Measurements from ENCODE around the gene C1orf50. TPM values are rescaled to one million over a fixed set of nuclear protein-coding genes. Genes with fewer than 3 reads are reported as not detected.
A peak's percentile ranks its signal among the peaks of the same experiment; 100 is the strongest.

The C1orf50 gene
- total RNA-seq, 1 experiment from 2014 or later: 7.7 TPM

DNA sequence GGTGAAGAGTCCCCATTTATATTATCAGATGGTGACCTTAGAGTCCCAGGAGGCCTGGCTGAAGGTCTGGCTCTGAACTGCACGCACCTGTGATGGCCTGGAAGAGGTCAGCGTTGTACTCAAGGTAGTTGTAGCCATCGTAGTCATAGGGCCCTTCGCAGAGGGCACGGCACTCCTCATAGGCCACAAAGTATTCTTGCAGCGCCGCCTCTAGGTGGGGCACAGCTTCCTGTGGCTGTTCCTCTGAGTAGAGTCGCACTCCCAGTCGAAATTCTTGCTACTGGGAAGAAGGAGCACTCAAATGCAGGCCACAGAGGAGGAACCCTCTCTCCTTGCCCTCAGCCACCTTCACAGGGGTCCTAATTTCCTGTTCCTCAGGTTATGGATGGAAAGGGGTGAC, 7.9 kb upstream of the C1orf50 start:
- Histone ChIP-seq H2BK120ac (ENCODE audit: low read depth, low read length, poor library complexity, severe bottlenecking) (no peak overlapping the region), H3K79me1 (ENCODE audit: insufficient read depth, low read depth, low read length, poor library complexity, severe bottlenecking) (no peaks in the 10 kb centered on the region), H3K56ac (ENCODE audit: insufficient read length, low read depth, low read length) (no peak overlapping the region), H3K18ac (ENCODE audit: insufficient read length, low read depth, low read length) (no peak overlapping the region), H4K20me1 (ENCODE audit: control insufficient read depth, insufficient read depth, insufficient read length) (no peaks in the 10 kb centered on the region), H3K27ac (ENCODE audit: insufficient read length, low read depth, low read length) (no peak overlapping the region), H4K5ac (ENCODE audit: insufficient read length, low read depth, low read length) (no peak overlapping the region), H3K4me1 (ENCODE audit: insufficient read depth, low read length) (no peaks in the 10 kb centered on the region), H2BK20ac (ENCODE audit: low read depth, low read length, poor library complexity, severe bottlenecking) (no peak overlapping the region), H3K9me3 (ENCODE audit: control insufficient read depth, low read depth, low read length) (no peaks in the 10 kb centered on the region), H3K14ac (ENCODE audit: insufficient read depth, low read length) (no peak overlapping the region), H3K4ac (ENCODE audit: low read depth, low read length) (no peak overlapping the region), H3T11ph (ENCODE audit: low read length) (no peak overlapping the region), H2AFZ (ENCODE audit: low read length) (no peak overlapping the region), H3K79me2 (ENCODE audit: insufficient read depth, low read length) (no peaks in the 10 kb centered on the region), H2BK12ac (ENCODE audit: insufficient read length, low read depth, low read length) (no peak overlapping the region), H3K9ac (ENCODE audit: extremely low read depth, insufficient read length, low read length) (no peak overlapping the region), H4K8ac (replicated peaks; ENCODE audit: insufficient read length, low read depth, low read length) (no peak overlapping the region), H2BK15ac (ENCODE audit: low read depth, low read length) (no peak overlapping the region), H4K91ac (ENCODE audit: insufficient read length, low read depth, low read length) (no peak overlapping the region), H3K23ac (ENCODE audit: insufficient read length, low read depth, low read length) (no peak overlapping the region), H2AK5ac (ENCODE audit: insufficient read length, low read length) (no peak overlapping the region), H2BK5ac (ENCODE audit: insufficient read length, low read length) (no peak overlapping the region), H3K27me3 (ENCODE audit: insufficient read depth, low read length) (no peaks in the 10 kb centered on the region), H3K23me2 (ENCODE audit: insufficient read length, low read depth, low read length, poor library complexity, severe bottlenecking) (no peaks in the 10 kb centered on the region), H3K4me2 (ENCODE audit: insufficient read depth, insufficient read length, low read length) (no peak overlapping the region)
- Mint-ChIP-seq H3K4me1 (peaks cover 0 to 3% of the 10 kb centered on the region in 2 experiments; a peak in 3 of 4 replicates), H3K4me3 (no peak overlapping the region), H3K36me3 (ENCODE audit: insufficient read depth in 1 of 3, low read depth in 3 of 3) (peaks cover 29 to 66% (median 62%) of the 10 kb centered on the region in 3 experiments), H3K9me3 (no peaks in the 10 kb centered on the region), H3K27me3 (ENCODE audit: low read depth) (no peaks in the 10 kb centered on the region), H3K27ac (no peak overlapping the region)
- TF ChIP-seq, protein P1, sequence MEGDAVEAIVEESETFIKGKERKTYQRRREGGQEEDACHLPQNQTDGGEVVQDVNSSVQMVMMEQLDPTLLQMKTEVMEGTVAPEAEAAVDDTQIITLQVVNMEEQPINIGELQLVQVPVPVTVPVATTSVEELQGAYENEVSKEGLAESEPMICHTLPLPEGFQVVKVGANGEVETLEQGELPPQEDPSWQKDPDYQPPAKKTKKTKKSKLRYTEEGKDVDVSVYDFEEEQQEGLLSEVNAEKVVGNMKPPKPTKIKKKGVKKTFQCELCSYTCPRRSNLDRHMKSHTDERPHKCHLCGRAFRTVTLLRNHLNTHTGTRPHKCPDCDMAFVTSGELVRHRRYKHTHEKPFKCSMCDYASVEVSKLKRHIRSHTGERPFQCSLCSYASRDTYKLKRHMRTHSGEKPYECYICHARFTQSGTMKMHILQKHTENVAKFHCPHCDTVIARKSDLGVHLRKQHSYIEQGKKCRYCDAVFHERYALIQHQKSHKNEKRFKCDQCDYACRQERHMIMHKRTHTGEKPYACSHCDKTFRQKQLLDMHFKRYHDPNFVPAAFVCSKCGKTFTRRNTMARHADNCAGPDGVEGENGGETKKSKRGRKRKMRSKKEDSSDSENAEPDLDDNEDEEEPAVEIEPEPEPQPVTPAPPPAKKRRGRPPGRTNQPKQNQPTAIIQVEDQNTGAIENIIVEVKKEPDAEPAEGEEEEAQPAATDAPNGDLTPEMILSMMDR (conservative IDR thresholded peaks at IDR 0.05): peak; percentile 46; the same call in 2 of the 3 replicates
- no CpG with 5 or more reads among the region's 9 CpGs for WGBS (ENCODE audit: extremely low coverage, insufficient read length, low lambda C conversion rate)
- DNase-seq: peak; percentile 76
